PC-3 (cell line): ENCODE data around the gene PHC2.

Source experiments
- CTCF ChIP-seq: fragments of 300-600 bp; sonication (generic); conservative IDR thresholded peaks from 2 replicates; pipeline ENCODE4 v1.5.1; 2017; ENCODE audit warnings: antibody characterized with exemption, low read depth, mild to moderate bottlenecking, low read length
- EZH2 ChIP-seq: fragments of 300-600 bp; sonication (generic); IDR thresholded peaks from one replicate; pipeline ENCODE4 v1.6.1; 2017; ENCODE audit warnings: antibody characterized with exemption, mild to moderate bottlenecking, low read length; ENCODE audit not compliant: unreplicated experiment

GRCh38 chr1:33296082-33296458, 134.8 kb downstream of the PHC2 start:
- no peak for TF ChIP-seq CTCF
- no peak for TF ChIP-seq EZH2
